ENCODE results near the gene L3MBTL4.

The L3MBTL4 gene

DNA sequence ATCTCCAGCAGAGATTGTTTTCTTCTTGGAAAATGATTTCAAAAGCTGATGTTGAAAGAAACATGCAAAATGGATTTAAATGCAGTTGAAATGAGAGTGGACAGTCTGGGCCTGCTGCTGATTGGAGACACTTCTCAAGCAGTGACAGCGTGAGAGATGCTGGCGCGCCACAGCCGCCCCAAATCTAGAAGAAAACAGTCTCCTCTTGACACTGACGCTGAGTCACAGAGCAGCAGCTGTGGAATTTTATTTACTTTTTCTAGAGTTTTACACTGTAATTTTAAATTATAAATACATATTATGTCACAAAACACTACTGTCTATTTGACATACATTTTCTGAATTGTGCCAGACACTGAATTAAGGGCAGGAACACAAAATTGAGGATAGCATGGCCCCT lies 397.5 kb downstream of the L3MBTL4 start:
- CTCF ChIA-PET, result no interaction called here
- H3K27ac ChIP-seq, result no peak overlapping the region
- POLR2A ChIA-PET (ENCODE audit: low non-redundant PET), result no interaction called here
- DNase-seq (ENCODE audit: low spot score), result no peak
- TF ChIP-seq, protein P1, sequence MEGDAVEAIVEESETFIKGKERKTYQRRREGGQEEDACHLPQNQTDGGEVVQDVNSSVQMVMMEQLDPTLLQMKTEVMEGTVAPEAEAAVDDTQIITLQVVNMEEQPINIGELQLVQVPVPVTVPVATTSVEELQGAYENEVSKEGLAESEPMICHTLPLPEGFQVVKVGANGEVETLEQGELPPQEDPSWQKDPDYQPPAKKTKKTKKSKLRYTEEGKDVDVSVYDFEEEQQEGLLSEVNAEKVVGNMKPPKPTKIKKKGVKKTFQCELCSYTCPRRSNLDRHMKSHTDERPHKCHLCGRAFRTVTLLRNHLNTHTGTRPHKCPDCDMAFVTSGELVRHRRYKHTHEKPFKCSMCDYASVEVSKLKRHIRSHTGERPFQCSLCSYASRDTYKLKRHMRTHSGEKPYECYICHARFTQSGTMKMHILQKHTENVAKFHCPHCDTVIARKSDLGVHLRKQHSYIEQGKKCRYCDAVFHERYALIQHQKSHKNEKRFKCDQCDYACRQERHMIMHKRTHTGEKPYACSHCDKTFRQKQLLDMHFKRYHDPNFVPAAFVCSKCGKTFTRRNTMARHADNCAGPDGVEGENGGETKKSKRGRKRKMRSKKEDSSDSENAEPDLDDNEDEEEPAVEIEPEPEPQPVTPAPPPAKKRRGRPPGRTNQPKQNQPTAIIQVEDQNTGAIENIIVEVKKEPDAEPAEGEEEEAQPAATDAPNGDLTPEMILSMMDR (conservative IDR thresholded peaks at IDR 0.05; ENCODE audit: low read depth), result no peak

DNA sequence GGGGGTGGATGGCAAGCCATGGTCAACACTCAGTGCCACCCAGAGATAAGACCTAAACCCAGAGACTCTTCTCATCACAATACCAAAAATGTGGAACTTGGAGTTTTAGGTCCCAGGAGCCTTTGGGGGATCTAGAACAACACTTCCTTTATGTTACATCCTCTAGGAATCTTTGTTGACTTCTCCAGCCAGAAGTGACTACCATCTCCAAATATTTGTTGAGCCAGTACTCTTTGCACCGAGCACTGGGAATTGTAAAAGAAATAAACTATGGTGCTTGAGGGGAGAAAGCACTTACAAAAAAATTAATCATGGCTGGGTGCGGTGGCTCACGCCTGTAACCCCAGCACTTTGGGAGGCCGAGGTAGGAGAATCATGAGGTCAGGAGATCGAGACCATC lies 399.3 kb downstream of the L3MBTL4 start:
- ChIA-PET POLR2A (ENCODE audit: low non-redundant PET) (no interaction called here), CTCF (no interaction called here)
- no peak for DNase-seq (ENCODE audit: low spot score)
- H3K27ac ChIP-seq, result no peak overlapping the region
- TF ChIP-seq, protein P1 (conservative IDR thresholded peaks at IDR 0.05; ENCODE audit: low read depth), result no peak

DNA sequence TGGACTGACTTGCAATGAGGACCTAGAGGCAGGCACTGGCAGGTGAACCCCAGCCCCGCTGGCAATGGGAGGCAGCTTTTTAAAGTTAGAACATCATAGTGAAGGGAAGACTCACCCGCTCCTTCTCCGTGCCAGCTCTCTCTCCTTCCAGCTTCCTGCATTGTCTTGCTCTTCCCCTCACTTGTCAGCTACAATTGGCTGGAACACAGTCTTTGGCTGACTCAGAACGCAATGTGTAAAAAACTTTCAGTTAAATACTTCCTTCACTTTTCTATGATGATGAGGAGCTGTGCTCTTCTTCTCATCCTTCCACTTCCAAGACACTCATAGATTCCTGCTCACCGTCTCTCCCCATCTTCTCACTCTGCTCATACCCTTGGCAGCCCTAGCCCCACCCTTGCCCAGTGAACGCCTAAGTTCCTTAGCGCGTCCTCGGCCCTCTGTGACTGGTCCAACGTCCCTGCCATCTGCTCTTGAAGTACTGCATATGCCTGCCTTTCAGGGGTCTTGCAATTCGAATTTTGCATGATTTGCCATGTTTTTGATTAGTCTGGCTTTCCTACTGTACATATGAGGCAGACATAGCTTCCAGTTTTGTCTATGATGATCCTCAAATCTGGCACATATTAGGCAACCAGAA lies 401.4 kb downstream of the L3MBTL4 start:
- ChIA-PET POLR2A (ENCODE audit: low non-redundant PET) (no interaction called here), CTCF (no interaction called here)
- no peak overlapping the region for H3K27ac ChIP-seq
- TF ChIP-seq, protein P1 (conservative IDR thresholded peaks at IDR 0.05; ENCODE audit: low read depth), result no peak
- DNase-seq (ENCODE audit: low spot score), result no peak

DNA sequence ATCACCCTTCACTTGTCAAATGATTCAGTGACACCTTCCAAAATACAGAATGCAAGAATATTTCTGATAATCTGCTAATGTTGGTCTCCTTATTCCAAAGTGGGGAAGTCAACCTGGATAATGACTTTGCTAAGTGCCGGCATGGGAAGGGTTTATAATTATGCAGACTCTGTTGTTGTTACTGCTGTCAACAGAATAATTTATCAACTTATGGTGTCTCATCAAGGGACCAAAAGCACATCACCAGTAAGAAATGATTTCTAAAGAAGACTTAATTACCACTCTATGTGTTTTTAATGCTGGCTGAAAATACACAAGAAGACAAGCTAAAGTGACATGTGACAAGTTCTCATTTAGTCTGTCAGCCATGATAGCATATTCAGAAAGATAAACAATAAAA lies 403.8 kb downstream of the L3MBTL4 start:
- H3K27ac ChIP-seq, result no peak overlapping the region
- CTCF ChIA-PET, result no interaction called here
- no peak for DNase-seq (ENCODE audit: low spot score)
- POLR2A ChIA-PET (ENCODE audit: low non-redundant PET), result no interaction called here
- TF ChIP-seq, protein P1 (conservative IDR thresholded peaks at IDR 0.05; ENCODE audit: low read depth), result no peak

DNA sequence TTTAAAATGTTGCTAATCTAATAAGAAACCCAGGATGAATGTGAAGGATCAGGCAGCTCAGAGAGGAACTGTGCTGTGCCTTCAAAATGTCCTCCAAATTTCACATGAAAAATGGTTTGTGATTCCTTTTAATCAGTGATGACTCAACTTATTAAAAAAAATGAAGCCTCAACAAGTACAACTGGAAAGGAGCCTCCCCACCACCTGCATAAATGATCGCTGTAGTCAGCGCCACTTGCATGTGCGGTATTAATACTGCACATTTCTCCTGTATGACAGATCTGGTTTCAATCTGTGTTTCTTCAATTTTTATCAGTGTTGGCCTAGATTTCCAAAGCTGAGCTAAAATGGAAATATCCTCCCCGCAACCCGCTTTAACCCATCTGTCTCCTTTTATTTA lies 404.4 kb downstream of the L3MBTL4 start:
- TF ChIP-seq, protein P1 (conservative IDR thresholded peaks at IDR 0.05; ENCODE audit: low read depth), result no peak
- DNase-seq (ENCODE audit: low spot score), result no peak
- ChIA-PET CTCF (no interaction called here), POLR2A (ENCODE audit: low non-redundant PET) (no interaction called here)
- H3K27ac ChIP-seq, result no peak overlapping the region

DNA sequence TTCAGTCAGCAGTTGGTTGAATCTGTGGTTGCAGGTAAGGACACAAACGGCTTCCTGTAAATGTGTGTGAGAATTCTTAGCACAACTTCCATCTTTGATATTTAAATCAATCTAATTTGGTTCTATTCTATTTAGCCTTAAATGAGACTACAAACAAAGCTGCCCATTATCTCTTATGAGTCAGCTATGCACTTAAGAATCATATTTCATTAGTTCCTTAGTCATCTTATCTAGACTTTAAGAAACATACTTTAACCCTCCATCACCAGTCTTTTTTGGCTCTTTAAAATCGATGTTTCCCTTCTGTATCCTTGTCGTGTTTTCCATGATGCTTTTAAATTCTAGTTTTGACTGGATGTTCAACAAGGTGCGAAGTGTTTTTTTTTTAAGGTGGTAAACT lies 405.0 kb downstream of the L3MBTL4 start:
- DNase-seq (ENCODE audit: low spot score), result no peak
- CTCF ChIA-PET, result no interaction called here
- TF ChIP-seq, protein P1 (conservative IDR thresholded peaks at IDR 0.05; ENCODE audit: low read depth), result no peak
- POLR2A ChIA-PET (ENCODE audit: low non-redundant PET), result no interaction called here
- H3K27ac ChIP-seq, result no peak overlapping the region

DNA sequence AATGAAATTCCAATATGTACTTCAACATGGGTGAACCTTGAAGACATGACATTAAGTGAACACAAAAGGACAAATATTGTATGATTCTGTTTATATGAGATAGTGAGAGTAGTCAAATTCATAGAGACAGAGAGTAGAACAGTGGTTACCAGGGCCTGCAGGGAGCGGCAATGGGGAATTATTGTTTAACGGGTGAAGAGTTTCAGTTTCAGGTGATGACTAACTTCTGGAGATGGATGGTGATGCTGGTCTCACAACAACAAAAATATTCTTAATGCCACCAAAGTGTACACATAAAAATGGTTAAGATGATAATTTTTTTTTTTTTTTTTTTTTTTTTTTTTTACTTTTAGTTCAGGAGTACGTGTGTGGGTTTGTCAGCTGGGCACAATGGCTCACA lies 410.0 kb downstream of the L3MBTL4 start:
- no peak overlapping the region for H3K27ac ChIP-seq
- ChIA-PET CTCF (no interaction called here), POLR2A (ENCODE audit: low non-redundant PET) (no interaction called here)
- no peak for DNase-seq (ENCODE audit: low spot score)
- TF ChIP-seq, protein P1 (conservative IDR thresholded peaks at IDR 0.05; ENCODE audit: low read depth), result no peak

All from RWPE1 (cell line).